ENCODE measurements around the gene SNRPD3. TPM values are rescaled to one million over a fixed set of nuclear protein-coding genes. Genes with fewer than 3 reads are reported as not detected.
A peak's percentile ranks its signal among the peaks of the same experiment; 100 is the strongest.

SNRPD3 gene
- total RNA-seq, 4 donors from 2014 or later: 98.4 to 138 (median 104) TPM

DNA sequence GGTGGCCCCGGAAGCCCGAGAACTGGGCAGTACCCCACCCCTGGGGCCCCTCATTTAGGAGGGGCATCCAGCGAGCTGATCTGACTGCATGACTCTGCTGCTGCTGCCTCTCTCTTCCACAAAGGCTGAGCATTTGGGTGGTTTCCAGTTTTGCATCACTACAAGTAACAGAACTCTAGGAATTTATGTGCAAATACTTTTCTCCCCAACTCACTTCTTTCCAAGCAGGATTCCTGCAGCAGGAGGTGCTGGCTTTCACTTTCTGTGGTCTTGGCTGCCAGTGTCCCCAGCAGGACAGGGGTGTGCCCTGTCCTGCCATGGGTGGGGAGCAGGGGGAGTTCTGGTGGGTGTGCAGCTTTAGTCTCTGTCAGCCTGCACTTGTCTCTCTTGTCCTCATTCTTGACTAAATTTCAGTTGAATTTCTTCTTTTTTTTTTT, 39.5 kb upstream of the SNRPD3 start:
- peak; percentile 67 for ATAC-seq
- WGBS, 2 donors (ENCODE audit: low coverage in 1 of 2): 25% methylated on average over 2 of the region's 3 CpGs; no CpG with 5 or more reads in 1 of the 2 donors

DNA sequence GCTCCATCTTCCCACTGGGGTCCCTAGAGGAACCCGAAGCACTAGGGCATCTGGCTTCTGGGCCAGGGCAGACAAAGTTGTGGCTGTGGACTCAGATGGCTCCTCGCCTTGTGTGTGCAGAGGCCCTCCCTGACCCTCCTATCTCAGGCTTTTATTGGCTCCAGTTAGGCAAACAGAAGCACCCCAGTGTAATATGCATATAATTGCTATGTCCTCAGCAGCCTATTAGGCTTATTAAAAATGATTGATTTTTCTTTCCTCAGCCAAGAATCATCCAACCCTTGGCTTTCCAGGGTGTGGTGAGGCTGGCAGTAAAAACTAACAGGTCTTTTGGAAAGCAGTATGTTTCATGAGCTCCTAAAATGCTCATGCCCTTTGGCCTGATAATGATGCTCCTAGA, 38.4 kb upstream of the SNRPD3 start:
- TF ChIP-seq POLR2AphosphoS5 (IDR thresholded peaks at IDR 0.05): no peak
- ATAC-seq: no peak
- H3K4me3 ChIP-seq: no peak overlapping the region
- H3K9me3 ChIP-seq: no peaks in the 10 kb centered on the region
- no peaks in the 10 kb centered on the region for H3K27me3 ChIP-seq
- H3K4me1 ChIP-seq: peaks cover 0 to 21% (median 0%) of the 10 kb centered on the region in 3 donors
- no peaks in the 10 kb centered on the region for H3K36me3 ChIP-seq
- no peak overlapping the region for H3K27ac ChIP-seq
- 100% methylated on average over 1 of the region's 2 CpGs for WGBS, 2 donors (ENCODE audit: low coverage in 1 of 2)

More for the DNA sequence above, 39.5 kb upstream of the SNRPD3 start:
- Histone ChIP-seq H3K4me1 (peaks cover 0 to 21% (median 0%) of the 10 kb centered on the region in 3 donors), H3K27me3 (no peaks in the 10 kb centered on the region), H3K9me3 (no peaks in the 10 kb centered on the region), H3K4me3 (no peak overlapping the region), H3K36me3 (no peaks in the 10 kb centered on the region), H3K27ac (no peak overlapping the region)
- TF ChIP-seq POLR2A (IDR thresholded peaks at IDR 0.05): no peak
- TF ChIP-seq EP300 (IDR thresholded peaks at IDR 0.05): no peak

DNA sequence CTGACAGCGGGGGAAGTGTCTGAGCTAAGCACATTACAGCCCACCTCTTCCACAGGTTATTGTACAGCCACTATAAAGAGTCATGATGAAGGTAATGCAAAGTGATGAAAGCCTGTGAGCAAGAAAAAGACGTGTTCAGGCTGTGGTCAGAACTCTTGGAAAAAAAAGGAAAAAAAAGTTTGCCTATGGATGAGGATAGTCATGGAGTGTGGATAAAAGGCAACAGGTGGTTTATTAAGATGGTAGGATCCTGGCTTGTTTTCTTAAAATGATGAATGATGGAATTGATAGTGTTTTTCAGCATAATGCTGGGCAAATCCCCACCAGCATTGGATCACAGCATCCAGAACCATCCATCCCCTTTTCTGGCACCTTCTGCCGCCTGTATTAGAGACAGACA, 37.6 kb upstream of the SNRPD3 start:
- Histone ChIP-seq H3K9me3 (no peaks in the 10 kb centered on the region), H3K4me3 (no peak overlapping the region), H3K27me3 (no peaks in the 10 kb centered on the region), H3K4me1 (peaks cover 0 to 21% (median 0%) of the 10 kb centered on the region in 3 donors), H3K27ac (no peak overlapping the region), H3K36me3 (no peaks in the 10 kb centered on the region)
- TF ChIP-seq POLR2A (IDR thresholded peaks at IDR 0.05) (no peak), POLR2AphosphoS5 (IDR thresholded peaks at IDR 0.05) (no peak), EP300 (IDR thresholded peaks at IDR 0.05) (no peak)
- TF ChIP-seq, protein P1, sequence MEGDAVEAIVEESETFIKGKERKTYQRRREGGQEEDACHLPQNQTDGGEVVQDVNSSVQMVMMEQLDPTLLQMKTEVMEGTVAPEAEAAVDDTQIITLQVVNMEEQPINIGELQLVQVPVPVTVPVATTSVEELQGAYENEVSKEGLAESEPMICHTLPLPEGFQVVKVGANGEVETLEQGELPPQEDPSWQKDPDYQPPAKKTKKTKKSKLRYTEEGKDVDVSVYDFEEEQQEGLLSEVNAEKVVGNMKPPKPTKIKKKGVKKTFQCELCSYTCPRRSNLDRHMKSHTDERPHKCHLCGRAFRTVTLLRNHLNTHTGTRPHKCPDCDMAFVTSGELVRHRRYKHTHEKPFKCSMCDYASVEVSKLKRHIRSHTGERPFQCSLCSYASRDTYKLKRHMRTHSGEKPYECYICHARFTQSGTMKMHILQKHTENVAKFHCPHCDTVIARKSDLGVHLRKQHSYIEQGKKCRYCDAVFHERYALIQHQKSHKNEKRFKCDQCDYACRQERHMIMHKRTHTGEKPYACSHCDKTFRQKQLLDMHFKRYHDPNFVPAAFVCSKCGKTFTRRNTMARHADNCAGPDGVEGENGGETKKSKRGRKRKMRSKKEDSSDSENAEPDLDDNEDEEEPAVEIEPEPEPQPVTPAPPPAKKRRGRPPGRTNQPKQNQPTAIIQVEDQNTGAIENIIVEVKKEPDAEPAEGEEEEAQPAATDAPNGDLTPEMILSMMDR (IDR thresholded peaks at IDR 0.05): no peak
- WGBS, 2 donors (ENCODE audit: low coverage in 1 of 2): 89 to 100% methylated on average over 1 to 3 of the region's 3 CpGs
- ATAC-seq: no peak

DNA sequence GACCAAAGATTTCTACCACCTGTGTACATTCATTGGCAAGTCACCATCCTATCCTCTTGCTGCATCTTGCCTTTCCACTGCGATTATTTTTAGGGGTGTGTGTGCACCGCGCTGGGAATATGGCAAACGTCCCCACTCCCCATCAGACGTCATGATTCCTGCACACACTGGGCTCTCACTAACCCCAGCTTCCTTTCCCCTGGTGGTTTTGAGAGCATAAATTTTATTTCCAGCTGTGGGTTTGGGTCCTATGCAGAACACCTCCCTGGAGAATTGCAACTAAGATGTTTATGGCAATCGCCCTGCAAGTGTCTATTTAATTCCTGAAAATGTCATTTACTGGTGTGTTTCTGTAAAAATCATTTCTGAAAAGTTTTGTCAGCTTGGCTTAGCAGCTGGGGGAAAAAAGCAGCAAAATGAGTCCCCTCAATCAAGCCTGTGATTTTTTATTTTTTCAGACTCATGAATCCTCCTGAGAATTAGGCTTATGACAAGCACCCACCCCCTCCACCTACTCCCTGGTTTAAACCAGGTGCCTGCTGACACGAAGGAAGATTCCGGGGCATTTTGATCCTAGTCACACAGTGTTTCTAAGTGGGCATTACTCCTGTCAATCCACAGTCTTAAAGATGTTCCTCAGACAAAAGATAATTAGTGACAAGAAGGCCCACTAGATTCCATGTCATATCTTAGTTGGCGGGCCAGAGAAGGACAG, 36.9 kb upstream of the SNRPD3 start:
- no peak overlapping the region for H3K4me3 ChIP-seq
- H3K9me3 ChIP-seq: no peaks in the 10 kb centered on the region
- no peaks in the 10 kb centered on the region for H3K27me3 ChIP-seq
- H3K4me1 ChIP-seq: peaks cover 0 to 27% (median 0%) of the 10 kb centered on the region in 3 donors
- no peaks in the 10 kb centered on the region for H3K36me3 ChIP-seq
- 67 to 92% methylated on average over 5 to 8 of the region's 9 CpGs for WGBS, 2 donors (ENCODE audit: low coverage in 1 of 2)
- TF ChIP-seq POLR2A (IDR thresholded peaks at IDR 0.05) (no peak), POLR2AphosphoS5 (IDR thresholded peaks at IDR 0.05) (no peak), EP300 (IDR thresholded peaks at IDR 0.05) (no peak)
- TF ChIP-seq, protein P1 (IDR thresholded peaks at IDR 0.05): no peak
- ATAC-seq: no peak
- no peak overlapping the region for H3K27ac ChIP-seq

DNA sequence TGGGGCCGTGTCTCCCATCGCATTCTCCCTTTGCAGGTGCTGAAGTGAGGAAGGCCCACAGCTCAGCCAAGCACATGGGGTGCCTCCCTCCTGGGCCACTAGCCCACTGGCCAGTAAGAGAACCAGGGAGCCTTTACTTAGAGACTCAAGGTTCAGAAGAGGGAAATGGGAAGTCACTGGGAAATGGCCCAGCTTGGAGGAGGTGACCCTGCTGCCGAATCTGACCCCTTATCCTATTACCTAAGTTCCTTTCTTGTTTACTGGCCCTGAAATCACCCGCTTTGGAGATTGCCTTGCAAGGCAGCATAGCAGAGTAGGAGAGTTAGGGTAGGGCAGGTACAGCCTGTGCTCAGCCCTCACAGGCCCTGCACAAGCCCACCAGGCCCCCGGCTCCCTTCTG, 36.3 kb upstream of the SNRPD3 start:
- WGBS, 2 donors (ENCODE audit: low coverage in 1 of 2): 89% methylated on average over 3 of the region's 5 CpGs; no CpG with 5 or more reads in 1 of the 2 donors
- Histone ChIP-seq H3K27me3 (no peaks in the 10 kb centered on the region), H3K9me3 (no peaks in the 10 kb centered on the region), H3K4me1 (peaks cover 0 to 33% (median 3%) of the 10 kb centered on the region in 3 donors), H3K27ac (no peak overlapping the region), H3K36me3 (no peaks in the 10 kb centered on the region), H3K4me3 (no peak overlapping the region)
- TF ChIP-seq POLR2A (IDR thresholded peaks at IDR 0.05): no peak
- TF ChIP-seq EP300 (IDR thresholded peaks at IDR 0.05): no peak
- TF ChIP-seq POLR2AphosphoS5 (IDR thresholded peaks at IDR 0.05): no peak
- TF ChIP-seq, protein P1 (IDR thresholded peaks at IDR 0.05): no peak
- no peak for ATAC-seq

DNA sequence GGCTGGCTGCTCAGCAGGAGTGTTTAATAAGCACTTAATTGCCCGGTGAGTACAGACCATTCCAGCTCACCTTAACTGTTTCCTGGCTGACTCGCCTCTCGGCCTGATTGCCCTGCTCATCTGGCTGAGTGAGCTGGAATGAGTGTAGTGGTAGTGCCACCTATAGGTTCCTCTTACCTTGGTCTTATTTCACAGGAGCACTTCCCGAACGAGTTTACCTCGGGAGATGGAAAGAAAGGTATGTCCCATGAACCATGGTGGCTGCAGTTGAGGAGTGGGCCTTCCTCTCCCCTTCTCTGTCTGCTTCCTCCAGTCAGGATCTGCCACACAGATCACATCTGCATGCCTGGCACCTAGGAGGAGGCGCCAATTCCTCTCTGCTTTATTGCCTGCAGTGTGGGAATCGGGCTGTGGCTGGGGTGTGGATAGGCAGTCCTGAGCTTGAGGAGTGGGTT, 34.0 kb upstream of the SNRPD3 start:
- no peak for TF ChIP-seq POLR2A (IDR thresholded peaks at IDR 0.05)
- TF ChIP-seq, protein P1 (IDR thresholded peaks at IDR 0.05): peak in 3 of 4 experiments; percentile 29 to 44 (median 36)

More for the DNA sequence above, 34.0 kb upstream of the SNRPD3 start:
- ATAC-seq: no peak
- Histone ChIP-seq H3K9me3 (no peaks in the 10 kb centered on the region), H3K27me3 (no peaks in the 10 kb centered on the region), H3K27ac (no peak overlapping the region), H3K4me1 (peaks cover 0 to 38% (median 10%) of the 10 kb centered on the region in 3 donors), H3K4me3 (no peak overlapping the region), H3K36me3 (no peaks in the 10 kb centered on the region)
- WGBS, 2 donors (ENCODE audit: low coverage in 1 of 2): 24% methylated on average over 6 of the region's 8 CpGs; no CpG with 5 or more reads in 1 of the 2 donors
